ENCODE measurements around the gene CDA. TPM values are rescaled to one million over a fixed set of nuclear protein-coding genes. Genes with fewer than 3 reads are reported as not detected.

CDA gene
- total RNA-seq, 1 experiment from 2014 or later = not detected

DNA sequence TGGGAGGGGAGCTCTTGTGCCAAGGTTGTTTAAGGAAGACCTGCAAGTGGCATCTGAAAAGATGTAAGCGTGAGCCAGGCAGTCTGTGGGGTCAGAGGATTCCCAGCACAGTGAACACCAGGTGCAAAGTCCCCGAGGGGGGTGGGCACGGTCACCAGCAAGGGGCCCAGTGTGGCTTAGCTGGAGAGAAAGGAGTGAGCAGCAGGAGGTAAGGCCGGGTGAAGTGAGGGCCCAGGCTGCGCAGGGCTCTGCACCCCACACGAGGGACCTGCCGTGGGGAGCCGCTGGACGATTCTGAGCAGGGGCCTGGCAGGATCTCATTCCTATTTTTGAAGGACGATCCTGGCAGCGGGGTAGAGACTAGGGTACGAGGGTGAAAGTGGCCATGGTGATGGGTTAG is 68.1 kb downstream of the CDA start:
- Histone ChIP-seq H3K4me3 (no peak overlapping the region), H3K27me3 (no peaks in the 10 kb centered on the region), H3K36me3 (peaks cover 72% of the 10 kb centered on the region), H3K9me3 (no peaks in the 10 kb centered on the region)
- no peak for DNase-seq

DNA sequence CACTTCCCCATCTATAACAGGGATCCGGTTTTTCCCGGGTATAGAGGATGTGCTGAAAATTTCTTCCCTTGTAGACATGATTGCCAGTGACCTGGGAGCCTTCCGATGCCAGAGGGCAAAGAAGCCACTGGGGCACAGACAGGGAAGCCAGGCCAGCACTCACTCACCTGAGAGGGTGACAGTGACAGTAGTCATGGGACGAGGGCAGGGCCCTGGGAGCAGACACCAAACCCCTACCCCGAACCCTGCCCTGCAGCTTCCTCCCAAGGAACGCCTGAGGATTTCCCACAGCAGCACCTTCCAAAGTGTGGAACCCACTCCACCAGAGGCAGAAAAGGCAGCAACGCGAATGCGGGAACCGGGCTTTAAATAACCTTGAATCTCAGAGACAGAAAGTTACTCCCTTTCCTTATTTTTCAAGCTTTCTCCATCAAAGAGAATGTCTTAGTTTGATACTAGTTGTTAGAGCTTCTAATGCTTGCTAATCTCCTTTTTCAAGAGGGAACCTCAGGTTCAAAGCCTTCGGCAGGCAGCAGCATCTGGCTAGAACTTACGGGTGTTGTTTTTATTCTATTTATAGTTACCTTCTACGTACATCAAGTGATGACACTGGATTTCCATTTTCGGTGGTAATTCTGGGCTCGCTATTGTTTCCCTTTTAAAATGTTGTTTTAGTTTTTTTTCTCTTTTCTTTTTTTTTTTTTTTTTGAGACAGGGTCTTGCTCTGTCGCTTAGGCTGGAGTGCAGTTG is 69.4 kb downstream of the CDA start:
- Histone ChIP-seq H3K36me3 (peaks cover 59% of the 10 kb centered on the region), H3K27me3 (no peaks in the 10 kb centered on the region), H3K9me3 (no peaks in the 10 kb centered on the region), H3K4me3 (no peak overlapping the region)
- no peak for DNase-seq

DNA sequence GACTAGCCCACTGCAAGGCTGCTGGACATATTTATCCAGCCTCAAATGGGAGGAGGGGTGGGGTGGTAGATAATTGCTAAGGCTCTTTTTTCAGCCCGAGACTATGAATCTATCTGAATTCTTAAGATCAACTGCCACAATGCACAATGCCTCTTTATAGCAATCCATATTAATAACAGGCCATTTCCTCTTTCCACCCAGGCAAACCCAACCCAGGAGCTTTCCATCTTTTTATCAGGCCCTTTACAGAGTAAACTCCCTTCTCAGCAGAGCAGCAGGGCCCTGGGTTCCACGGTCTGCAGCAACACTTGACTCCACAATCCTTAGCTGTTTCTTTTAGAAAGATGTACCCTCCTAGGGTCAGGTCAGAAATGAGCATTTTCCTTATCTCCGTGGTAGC is 71.5 kb downstream of the CDA start:
- DNase-seq = no peak

GRCh38 chr1:20660847-20661206 is 71.9 kb downstream of the CDA start:
- H3K27me3 ChIP-seq = no peaks in the 10 kb centered on the region
- no peaks in the 10 kb centered on the region for H3K9me3 ChIP-seq
- DNase-seq = no peak
- peak overlapping the region; percentile 82 for H3K4me3 ChIP-seq
- H3K36me3 ChIP-seq = peaks cover 40% of the 10 kb centered on the region

More for the DNA sequence above, 71.5 kb downstream of the CDA start:
- H3K9me3 ChIP-seq = no peaks in the 10 kb centered on the region
- peaks cover 44% of the 10 kb centered on the region for H3K36me3 ChIP-seq
- no peaks in the 10 kb centered on the region for H3K27me3 ChIP-seq
- H3K4me3 ChIP-seq = peak overlapping the region; percentile 82

DNA sequence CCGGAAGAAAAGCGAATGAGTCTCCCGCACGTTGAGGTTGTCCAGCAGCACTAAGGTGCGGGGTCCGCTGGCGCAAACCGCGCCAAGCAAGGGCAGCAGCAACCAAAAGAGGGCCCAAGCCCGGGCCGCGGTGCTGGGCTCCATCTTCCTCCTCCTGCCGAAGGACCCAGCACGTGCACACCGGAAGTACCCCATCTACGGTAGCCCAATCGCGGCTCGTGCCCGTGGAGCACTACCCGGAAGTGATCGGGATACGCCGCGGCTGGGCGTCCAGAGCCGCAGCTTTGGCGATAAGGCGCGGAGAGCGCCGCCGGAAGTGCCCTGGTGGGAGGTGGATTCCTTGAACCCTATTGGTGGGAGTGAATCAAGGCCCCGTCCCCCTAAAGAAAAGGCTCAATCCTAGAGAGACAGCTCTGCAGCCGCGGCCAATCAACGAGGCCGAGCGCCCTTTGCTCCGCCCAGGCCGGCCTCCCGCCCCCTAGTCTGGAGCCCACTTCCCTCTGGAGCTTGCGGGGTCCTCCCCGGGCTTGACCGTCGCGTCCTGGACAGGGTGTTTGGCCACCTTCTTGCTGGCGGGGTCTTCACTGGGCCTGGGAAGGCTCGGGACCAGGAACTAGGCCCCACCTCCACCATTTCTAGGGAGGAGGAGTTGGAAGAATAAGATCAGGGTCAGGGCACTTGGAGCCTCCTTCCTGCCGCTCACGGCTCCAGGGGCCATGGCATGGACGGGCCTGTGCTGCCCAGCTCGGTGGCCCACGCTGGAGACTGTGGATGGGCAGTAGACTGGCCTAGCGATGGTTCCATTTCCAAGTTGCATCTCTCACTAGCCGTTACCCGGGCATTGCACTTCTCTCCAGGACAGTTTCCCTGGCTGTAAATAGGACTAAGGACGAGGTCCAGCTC is 72.6 kb downstream of the CDA start, which contains the start of gene DDOST:
Gene DDOST (minus strand): TSS at position 163 of the 903 bp plus-strand sequence. CDS start 19 bp downstream, at position 144.
- H3K4me3 ChIP-seq = peak within 1 kb of the TSS; percentile 82
- no peaks in the 10 kb centered on the region for H3K27me3 ChIP-seq
- peak; percentile 97 for DNase-seq
- H3K36me3 ChIP-seq = peaks cover 34% of the 10 kb centered on the region
- no peaks in the 10 kb centered on the region for H3K9me3 ChIP-seq

DNA sequence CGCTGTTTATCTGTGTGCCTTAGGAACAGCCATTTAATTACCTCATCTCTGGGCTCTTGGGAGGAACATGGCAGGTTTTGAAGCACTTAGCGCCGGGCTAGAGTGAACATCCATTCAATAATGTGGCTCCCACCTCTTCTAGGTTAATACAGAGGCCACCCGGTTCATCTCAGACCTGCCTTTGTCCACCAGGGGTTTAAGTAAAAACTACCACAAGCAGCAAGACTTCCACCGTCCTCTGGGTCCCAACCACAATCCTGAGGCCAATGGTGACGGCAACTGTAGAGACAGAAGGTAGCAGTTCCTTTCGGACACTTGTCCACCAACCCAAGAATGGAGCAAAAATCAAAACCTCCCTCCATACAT is 73.2 kb downstream of the CDA start:
- no peak for DNase-seq
- Histone ChIP-seq H3K36me3 (peaks cover 27% of the 10 kb centered on the region), H3K27me3 (no peaks in the 10 kb centered on the region)

DNA sequence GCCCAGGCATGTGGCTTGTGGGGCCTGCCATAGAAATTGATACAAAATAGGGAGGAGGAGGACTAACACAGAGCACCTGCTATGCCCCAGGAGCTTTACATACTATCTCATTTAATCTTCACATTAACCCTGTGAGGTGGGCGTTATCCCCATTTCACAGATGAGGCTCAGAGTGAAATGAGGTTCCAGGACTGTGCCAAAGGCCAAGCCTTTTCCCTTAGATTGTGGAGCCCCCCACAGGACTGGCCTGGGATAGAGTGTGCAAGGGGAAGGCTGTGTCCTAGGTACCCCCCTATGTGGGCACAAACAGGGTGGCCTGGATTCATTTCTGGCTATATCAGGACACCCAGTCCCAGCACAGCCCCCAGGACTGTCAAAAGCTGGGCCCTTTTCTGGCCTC is 74.5 kb downstream of the CDA start:
- Histone ChIP-seq H3K36me3 (peaks cover 14% of the 10 kb centered on the region), H3K9me3 (no peaks in the 10 kb centered on the region), H3K27me3 (no peaks in the 10 kb centered on the region), H3K4me3 (no peak overlapping the region)
- no peak for DNase-seq

More for the DNA sequence above, 73.2 kb downstream of the CDA start:
- Histone ChIP-seq H3K4me3 (peak overlapping the region; percentile 82), H3K9me3 (no peaks in the 10 kb centered on the region)

DNA sequence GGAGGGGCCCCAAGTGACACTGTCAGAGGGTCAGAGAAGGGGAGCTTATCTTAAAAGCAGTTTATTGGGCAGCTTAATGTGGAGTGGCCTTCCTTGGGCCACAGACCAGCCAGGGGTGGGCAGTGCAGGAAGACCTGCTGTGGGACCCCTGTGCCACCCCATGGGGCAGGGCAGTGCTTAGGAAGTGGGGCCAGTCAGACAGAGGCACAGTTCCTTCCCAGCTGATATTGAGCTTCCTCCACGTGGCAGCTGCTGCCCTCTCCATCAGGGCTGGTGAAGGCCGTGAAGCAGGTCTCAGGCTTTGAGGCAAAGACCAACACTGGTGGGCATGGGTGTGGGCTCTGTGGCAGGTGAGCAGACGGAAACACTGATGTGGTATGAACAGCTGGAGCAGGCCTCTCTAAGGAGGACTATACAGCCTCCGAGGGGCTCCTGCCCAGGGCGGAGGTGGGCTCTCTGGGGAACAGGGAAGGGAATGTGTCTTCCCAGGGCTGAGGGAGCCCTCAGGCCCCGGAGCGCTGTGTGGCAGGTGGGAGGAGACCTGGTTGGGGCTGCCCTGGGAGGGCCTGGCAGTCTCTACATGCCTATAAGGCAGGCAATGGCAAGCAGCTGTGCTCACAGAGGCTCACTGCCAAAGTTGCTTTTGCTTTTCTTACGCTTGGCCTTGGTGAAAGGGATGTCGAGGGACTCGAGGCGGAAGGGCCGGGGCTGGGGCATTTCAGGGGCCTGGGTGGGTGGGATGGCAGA is 75.2 kb downstream of the CDA start:
- Histone ChIP-seq H3K9me3 (no peaks in the 10 kb centered on the region), H3K27me3 (no peaks in the 10 kb centered on the region), H3K4me3 (no peak overlapping the region), H3K36me3 (peaks cover 10% of the 10 kb centered on the region)
- DNase-seq = no peak

GRCh38 chr1:20665726-20666125 is 76.8 kb downstream of the CDA start:
- Histone ChIP-seq H3K9me3 (no peaks in the 10 kb centered on the region), H3K36me3 (no peaks in the 10 kb centered on the region), H3K27me3 (no peaks in the 10 kb centered on the region), H3K4me3 (no peak overlapping the region)
- DNase-seq = no peak

- no peaks in the 10 kb centered on the region for H3K36me3 ChIP-seq
- no peak for DNase-seq
- H3K9me3 ChIP-seq = no peaks in the 10 kb centered on the region
- no peaks in the 10 kb centered on the region for H3K27me3 ChIP-seq
- no peak overlapping the region for H3K4me3 ChIP-seq
Measured at GRCh38 chr1:20666146-20666545, 77.2 kb downstream of the CDA start.

GRCh38 chr1:20666804-20667203 is 77.9 kb downstream of the CDA start:
- no peaks in the 10 kb centered on the region for H3K36me3 ChIP-seq
- peak; percentile 51 for DNase-seq
- H3K27me3 ChIP-seq = no peaks in the 10 kb centered on the region
- H3K4me3 ChIP-seq = no peak overlapping the region
- H3K9me3 ChIP-seq = no peaks in the 10 kb centered on the region

Other genes with a start within 250 kb of the CDA start
- 20.5 and 31.6 TPM in 2 replicates for gene CAMK2N1, start 102.9 kb upstream of the CDA start, total RNA-seq (2014; rRNA removed; shearing (Covaris generic); ENCODE audit: low replicate concordance)
- gene MUL1, start 80.9 kb upstream of the CDA start, total RNA-seq (2014; rRNA removed; shearing (Covaris generic); ENCODE audit: low replicate concordance) = 12.1 and 14.3 TPM in 2 replicates
- 0.15 TPM in 1 of 2 replicates, not detected in the other for gene FAM43B, start 36.5 kb upstream of the CDA start, total RNA-seq (2014; rRNA removed; shearing (Covaris generic); ENCODE audit: low replicate concordance)
- 73.3 and 84.0 TPM in 2 replicates for gene PINK1, start 44.4 kb downstream of the CDA start, total RNA-seq (2014; rRNA removed; shearing (Covaris generic); ENCODE audit: low replicate concordance)
- gene DDOST, start 72.3 kb downstream of the CDA start, total RNA-seq (2014; rRNA removed; shearing (Covaris generic); ENCODE audit: low replicate concordance) = 307 and 434 TPM in 2 replicates
- 0.03 TPM in 1 of 2 replicates, not detected in the other for gene KIF17, start 128.9 kb downstream of the CDA start, total RNA-seq (2014; rRNA removed; shearing (Covaris generic); ENCODE audit: low replicate concordance)
- 1.7 and 2.4 TPM in 2 replicates for gene SH2D5, start 143.6 kb downstream of the CDA start, total RNA-seq (2014; rRNA removed; shearing (Covaris generic); ENCODE audit: low replicate concordance)
- 211 and 227 TPM in 2 replicates for gene HP1BP3, start 198.2 kb downstream of the CDA start, total RNA-seq (2014; rRNA removed; shearing (Covaris generic); ENCODE audit: low replicate concordance)